ENCODE measurements around the gene PLXNB3. TPM values are rescaled to one million over a fixed set of nuclear protein-coding genes. Genes with fewer than 3 reads are reported as not detected.

The PLXNB3 gene
- total RNA-seq, 2 experiments from 2014 or later, result not detected

DNA sequence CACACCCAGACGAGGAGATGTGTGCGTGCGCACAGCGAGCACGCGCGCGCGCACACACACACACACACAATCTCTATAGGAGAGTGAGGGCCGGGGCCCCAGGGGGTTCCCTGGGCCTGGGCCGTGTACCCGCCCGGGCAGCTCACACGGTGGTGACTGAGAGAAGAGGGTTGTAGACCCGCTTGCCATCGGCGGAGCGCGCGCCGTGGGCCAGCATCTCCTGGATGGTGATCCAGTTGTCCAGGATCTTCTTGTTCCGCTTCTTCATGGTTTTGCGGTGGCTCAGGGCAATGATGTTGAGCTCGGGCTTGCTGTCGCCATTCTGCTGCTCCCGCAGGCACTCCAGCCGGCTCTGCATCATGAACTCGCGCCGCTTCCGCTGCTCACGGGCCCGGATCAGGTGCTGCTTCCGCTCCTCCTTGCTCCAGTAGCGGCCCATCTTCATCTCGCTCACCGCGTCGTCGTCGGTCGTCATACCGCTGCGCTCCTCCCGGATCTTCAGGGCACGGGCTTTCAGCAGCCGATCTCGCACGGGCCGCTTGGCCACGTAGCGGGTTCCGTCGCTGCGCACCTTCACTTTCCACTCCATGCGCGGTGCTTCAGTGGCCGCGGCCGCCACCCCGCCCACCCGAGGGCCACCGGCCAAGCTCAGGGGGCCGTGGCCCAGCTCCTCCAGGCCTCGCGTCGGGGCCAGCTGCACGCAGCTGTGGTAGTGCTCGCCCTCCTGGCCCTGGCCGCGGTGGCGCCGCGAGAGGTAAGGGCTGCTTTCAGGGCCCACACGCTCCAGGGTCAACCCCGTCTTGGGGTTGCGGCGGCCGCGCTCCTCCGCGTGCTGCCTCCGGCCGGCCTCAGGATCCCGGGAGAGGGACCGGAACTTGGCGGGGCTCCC is 39.4 kb downstream of the PLXNB3 start:
- Histone ChIP-seq H3K79me2 (ENCODE audit: insufficient read depth, low read depth, low read length) (no peaks in the 10 kb centered on the region), H3K4me2 (ENCODE audit: low read length) (no peak overlapping the region), H2AFZ (ENCODE audit: low read length) (no peak overlapping the region), H3K9me3 (ENCODE audit: low read length) (no peaks in the 10 kb centered on the region), H3K27ac (ENCODE audit: low read depth, low read length, poor library complexity, severe bottlenecking) (no peak overlapping the region), H3K4me1 (ENCODE audit: insufficient read depth, low read length, poor library complexity, severe bottlenecking) (no peaks in the 10 kb centered on the region), H3K4me3 (ENCODE audit: low read depth, low read length, poor library complexity, severe bottlenecking) (no peak overlapping the region), H4K20me1 (ENCODE audit: insufficient read depth, low read length) (no peaks in the 10 kb centered on the region), H3K9me2 (ENCODE audit: insufficient read depth, low read length) (no peaks in the 10 kb centered on the region), H3K36me3 (ENCODE audit: insufficient read depth, low read length) (peaks cover 10% of the 10 kb centered on the region)
- no peak for TF ChIP-seq EZH2phosphoT487 (IDR thresholded peaks at IDR 0.05; ENCODE audit: borderline replicate concordance, low read depth, low read length)
- TF ChIP-seq, protein P1, sequence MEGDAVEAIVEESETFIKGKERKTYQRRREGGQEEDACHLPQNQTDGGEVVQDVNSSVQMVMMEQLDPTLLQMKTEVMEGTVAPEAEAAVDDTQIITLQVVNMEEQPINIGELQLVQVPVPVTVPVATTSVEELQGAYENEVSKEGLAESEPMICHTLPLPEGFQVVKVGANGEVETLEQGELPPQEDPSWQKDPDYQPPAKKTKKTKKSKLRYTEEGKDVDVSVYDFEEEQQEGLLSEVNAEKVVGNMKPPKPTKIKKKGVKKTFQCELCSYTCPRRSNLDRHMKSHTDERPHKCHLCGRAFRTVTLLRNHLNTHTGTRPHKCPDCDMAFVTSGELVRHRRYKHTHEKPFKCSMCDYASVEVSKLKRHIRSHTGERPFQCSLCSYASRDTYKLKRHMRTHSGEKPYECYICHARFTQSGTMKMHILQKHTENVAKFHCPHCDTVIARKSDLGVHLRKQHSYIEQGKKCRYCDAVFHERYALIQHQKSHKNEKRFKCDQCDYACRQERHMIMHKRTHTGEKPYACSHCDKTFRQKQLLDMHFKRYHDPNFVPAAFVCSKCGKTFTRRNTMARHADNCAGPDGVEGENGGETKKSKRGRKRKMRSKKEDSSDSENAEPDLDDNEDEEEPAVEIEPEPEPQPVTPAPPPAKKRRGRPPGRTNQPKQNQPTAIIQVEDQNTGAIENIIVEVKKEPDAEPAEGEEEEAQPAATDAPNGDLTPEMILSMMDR (conservative IDR thresholded peaks at IDR 0.05; ENCODE audit: low read length), result no peak
- no TSS peak for BruUV-seq (replicated peaks)
- DNase-seq (ENCODE audit: low spot score), result no peak
- CTCF ChIA-PET (ENCODE audit: unreplicated experiment), result no interaction called here
- POLR2A ChIA-PET, result no interaction called here
- intact Hi-C loops (cut with micrococcal nuclease; ENCODE audit: unreplicated experiment), result no loop called here

DNA sequence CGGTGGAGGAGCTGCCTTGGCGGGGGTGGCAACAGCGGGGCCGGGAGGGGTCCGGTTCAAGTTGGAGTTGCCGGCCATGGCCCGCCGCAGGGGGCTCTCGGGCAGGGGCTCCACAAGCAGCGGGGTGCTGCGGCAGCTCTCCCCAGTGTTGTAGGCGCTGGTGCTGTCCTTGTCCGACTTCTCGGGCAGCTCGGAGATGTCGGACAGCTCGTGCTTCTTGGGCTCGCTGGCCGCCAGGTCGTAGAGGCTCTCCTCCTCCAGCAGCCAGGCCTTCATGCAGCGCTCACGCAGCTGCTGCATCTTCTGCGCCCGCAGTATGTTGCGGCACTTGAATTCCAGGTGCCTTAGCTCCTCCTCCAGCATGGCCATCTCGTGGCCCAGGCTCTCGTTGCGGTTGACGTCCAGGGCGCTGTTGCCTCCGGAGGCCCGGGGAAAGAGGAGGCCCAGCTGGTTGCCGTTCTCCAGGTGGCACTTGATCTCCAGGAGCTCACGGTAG is 40.1 kb downstream of the PLXNB3 start:
- intact Hi-C loops (cut with micrococcal nuclease; ENCODE audit: unreplicated experiment), result no loop called here
- Histone ChIP-seq H3K4me1 (ENCODE audit: insufficient read depth, low read length, poor library complexity, severe bottlenecking) (no peaks in the 10 kb centered on the region), H3K4me3 (ENCODE audit: low read depth, low read length, poor library complexity, severe bottlenecking) (no peak overlapping the region), H3K79me2 (ENCODE audit: insufficient read depth, low read depth, low read length) (no peaks in the 10 kb centered on the region), H3K27ac (ENCODE audit: low read depth, low read length, poor library complexity, severe bottlenecking) (no peak overlapping the region), H3K36me3 (ENCODE audit: insufficient read depth, low read length) (peaks cover 3% of the 10 kb centered on the region), H4K20me1 (ENCODE audit: insufficient read depth, low read length) (no peaks in the 10 kb centered on the region), H2AFZ (ENCODE audit: low read length) (no peak overlapping the region), H3K4me2 (ENCODE audit: low read length) (no peak overlapping the region), H3K9me3 (ENCODE audit: low read length) (no peaks in the 10 kb centered on the region), H3K9me2 (ENCODE audit: insufficient read depth, low read length) (no peaks in the 10 kb centered on the region)
- CTCF ChIA-PET (ENCODE audit: unreplicated experiment), result no interaction called here
- DNase-seq (ENCODE audit: low spot score), result no peak
- TF ChIP-seq EZH2phosphoT487 (IDR thresholded peaks at IDR 0.05; ENCODE audit: borderline replicate concordance, low read depth, low read length), result no peak
- TF ChIP-seq, protein P1 (conservative IDR thresholded peaks at IDR 0.05; ENCODE audit: low read length), result no peak
- no TSS peak for BruUV-seq (replicated peaks)
- POLR2A ChIA-PET, result no interaction called here

DNA sequence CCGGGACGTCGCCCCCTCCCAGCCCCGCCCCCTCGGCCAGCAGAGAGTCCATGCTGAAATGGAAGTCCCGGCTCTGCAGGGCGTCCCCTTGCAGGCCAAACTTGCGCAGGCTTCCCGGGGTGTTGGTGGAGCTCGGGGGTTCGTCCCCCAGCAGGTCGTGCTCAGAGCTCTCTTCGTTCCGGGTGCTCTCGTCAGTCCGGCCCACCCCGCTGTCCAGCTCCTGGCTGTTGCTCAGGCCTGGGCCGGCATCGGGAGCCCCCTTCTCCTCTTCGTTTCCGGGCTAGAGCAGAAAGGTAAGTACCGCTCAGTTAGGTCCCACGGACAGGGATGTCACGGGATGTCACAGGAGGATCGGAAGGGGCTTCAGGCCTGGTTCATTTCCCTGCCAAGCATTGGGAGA is 40.6 kb downstream of the PLXNB3 start:
- Histone ChIP-seq H2AFZ (ENCODE audit: low read length) (no peak overlapping the region), H3K27ac (ENCODE audit: low read depth, low read length, poor library complexity, severe bottlenecking) (no peak overlapping the region), H3K9me2 (ENCODE audit: insufficient read depth, low read length) (no peaks in the 10 kb centered on the region), H3K36me3 (ENCODE audit: insufficient read depth, low read length) (no peaks in the 10 kb centered on the region), H3K4me2 (ENCODE audit: low read length) (no peak overlapping the region), H4K20me1 (ENCODE audit: insufficient read depth, low read length) (no peaks in the 10 kb centered on the region), H3K9me3 (ENCODE audit: low read length) (no peaks in the 10 kb centered on the region), H3K79me2 (ENCODE audit: insufficient read depth, low read depth, low read length) (no peaks in the 10 kb centered on the region), H3K4me3 (ENCODE audit: low read depth, low read length, poor library complexity, severe bottlenecking) (no peak overlapping the region), H3K4me1 (ENCODE audit: insufficient read depth, low read length, poor library complexity, severe bottlenecking) (no peaks in the 10 kb centered on the region)
- DNase-seq (ENCODE audit: low spot score), result no peak
- BruUV-seq (replicated peaks), result no TSS peak
- POLR2A ChIA-PET, result no interaction called here
- CTCF ChIA-PET (ENCODE audit: unreplicated experiment), result no interaction called here
- no peak for TF ChIP-seq EZH2phosphoT487 (IDR thresholded peaks at IDR 0.05; ENCODE audit: borderline replicate concordance, low read depth, low read length)
- TF ChIP-seq, protein P1 (conservative IDR thresholded peaks at IDR 0.05; ENCODE audit: low read length), result no peak
- intact Hi-C loops (cut with micrococcal nuclease; ENCODE audit: unreplicated experiment), result no loop called here

Measured in OCI-LY7 (cell line).